ENCODE measurements around the gene ARHGAP22.

The ARHGAP22 gene

GRCh38 chr10:48418189-48418788, 186.6 kb downstream of the ARHGAP22 start:
- no peak for DNase-seq (ENCODE audit: low read depth)

DNA sequence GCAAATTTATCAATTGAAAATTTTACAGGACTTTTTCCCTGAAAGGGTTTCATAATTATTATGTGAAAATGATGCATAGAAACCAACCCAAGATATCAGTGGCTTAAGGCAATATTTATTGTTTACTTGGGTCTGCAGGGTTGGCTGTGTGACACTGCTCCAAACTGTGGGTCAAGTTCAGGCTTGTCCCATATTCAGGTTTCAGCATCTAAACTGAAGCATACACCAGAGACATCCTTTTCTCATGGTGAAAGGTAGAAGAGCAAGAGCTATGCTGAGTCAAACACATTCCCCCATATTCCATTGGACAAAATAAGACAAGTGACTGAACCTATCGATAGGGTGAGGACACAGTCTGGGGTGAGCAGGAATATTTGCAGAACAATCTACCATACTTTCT, 187.5 kb downstream of the ARHGAP22 start:
- no peak for DNase-seq (ENCODE audit: low read depth)

- DNase-seq (ENCODE audit: low read depth), result peak; percentile 44
These were observed 188.2 kb downstream of the ARHGAP22 start for GRCh38 chr10:48416584-48417232.

DNA sequence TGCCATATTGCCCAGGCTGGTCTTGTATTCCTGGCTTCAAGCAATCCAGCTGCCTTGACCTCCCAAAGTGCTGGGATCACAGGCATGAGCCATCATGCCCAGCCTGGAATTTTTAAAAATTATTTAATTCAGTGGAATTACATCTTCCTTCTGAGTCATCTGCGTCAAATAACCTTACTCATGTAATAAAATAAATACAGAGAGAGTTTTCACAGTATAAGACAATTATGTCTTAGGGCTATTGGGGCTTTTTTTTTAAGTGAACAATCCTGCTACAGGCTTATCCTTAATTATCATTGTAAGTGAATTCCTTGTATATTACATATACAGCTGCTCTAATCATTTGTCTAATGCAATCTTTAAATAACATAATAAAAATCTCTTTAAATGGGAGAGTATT, 190.1 kb downstream of the ARHGAP22 start:
- DNase-seq (ENCODE audit: low read depth), result peak; percentile 87

DNA sequence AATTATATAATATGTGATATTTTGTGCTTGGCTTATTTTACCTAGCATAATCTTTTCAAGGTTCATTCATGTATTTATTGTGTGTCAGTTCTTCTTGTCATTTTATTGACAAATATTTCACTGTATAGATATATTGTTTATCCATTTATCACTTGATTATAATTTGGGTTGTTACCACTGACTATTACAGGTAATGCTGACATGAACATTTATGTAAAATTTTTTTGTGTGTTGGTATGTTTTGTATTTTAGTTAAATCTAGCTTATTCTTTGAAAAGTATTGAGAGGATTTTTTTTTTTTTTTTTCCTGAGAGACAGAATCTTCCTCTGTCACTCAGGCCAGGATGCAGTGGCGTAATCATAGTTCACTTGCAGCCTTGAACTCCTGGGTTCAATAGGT, 190.7 kb downstream of the ARHGAP22 start:
- no peak for DNase-seq (ENCODE audit: low read depth)

DNA sequence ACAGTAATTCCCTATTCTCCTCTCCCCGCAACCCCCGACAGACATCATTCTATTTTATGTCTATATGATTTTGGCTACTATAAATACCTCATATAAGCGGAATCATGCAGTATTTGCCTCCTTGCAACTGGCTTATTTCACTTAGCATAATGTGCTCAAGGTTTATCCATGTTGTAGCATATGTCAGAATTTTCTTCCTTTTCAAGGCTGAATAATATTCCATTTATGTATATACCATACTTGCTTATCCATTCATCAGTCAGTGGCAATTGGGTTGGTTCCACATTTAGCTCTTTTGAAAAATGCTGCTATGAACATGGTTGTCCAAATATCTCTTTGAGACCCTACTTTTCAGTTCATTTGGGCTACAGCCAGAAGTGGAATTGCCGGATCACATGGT, 191.9 kb downstream of the ARHGAP22 start:
- DNase-seq (ENCODE audit: low read depth), result no peak

GRCh38 chr10:48412081-48412480, 192.8 kb downstream of the ARHGAP22 start:
- no peak for DNase-seq (ENCODE audit: low read depth)

GRCh38 chr10:48411510-48411909, 193.4 kb downstream of the ARHGAP22 start:
- no peak for DNase-seq (ENCODE audit: low read depth)

- no peak for DNase-seq (ENCODE audit: low read depth)
These were observed 194.4 kb downstream of the ARHGAP22 start for GRCh38 chr10:48410503-48410902.

DNA sequence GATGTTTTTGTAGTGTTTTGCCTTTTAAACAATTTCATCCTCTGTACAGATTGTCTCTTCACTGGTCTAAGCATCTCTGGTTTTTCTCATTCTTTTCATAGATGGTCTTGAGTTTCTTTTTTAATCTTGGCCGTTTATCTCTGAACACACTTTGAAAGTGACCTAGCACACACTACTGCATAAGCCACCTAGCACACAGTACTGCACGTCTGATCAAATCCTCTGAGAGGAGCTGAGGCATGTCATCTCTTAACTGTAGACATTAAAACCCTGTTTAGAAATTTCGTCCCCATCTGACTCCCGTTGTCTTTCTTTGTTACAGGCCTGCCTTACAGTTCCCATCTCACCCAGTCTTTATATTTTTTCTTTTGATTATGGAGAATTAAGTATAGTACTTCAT, 198.2 kb downstream of the ARHGAP22 start:
- no peak for DNase-seq (ENCODE audit: low read depth)

GRCh38 chr10:48406204-48406603, 198.7 kb downstream of the ARHGAP22 start:
- peak; percentile 41 for DNase-seq (ENCODE audit: low read depth)

DNA sequence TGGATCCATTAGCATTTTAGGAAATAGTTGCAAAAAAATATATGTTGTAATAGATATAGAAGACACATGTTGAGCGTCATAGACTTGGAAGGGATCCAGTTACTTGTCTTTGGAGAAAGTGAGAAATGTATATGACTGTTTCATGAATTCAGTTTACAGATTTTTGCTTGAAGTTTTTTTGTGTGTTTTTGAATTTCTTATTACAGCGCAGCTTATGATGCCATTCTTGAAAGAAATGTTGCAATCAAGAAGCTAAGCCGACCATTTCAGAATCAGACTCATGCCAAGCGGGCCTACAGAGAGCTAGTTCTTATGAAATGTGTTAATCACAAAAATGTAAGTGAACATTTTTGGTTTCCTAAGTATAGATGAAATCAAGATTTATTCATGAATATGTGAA, 200.2 kb downstream of the ARHGAP22 start:
- no peak for DNase-seq (ENCODE audit: low read depth)

GRCh38 chr10:48400850-48401220, 204.0 kb downstream of the ARHGAP22 start:
- peak; percentile 44 for DNase-seq (ENCODE audit: low read depth)

GRCh38 chr10:48400129-48400849, 204.6 kb downstream of the ARHGAP22 start:
- peak; percentile 92 for DNase-seq (ENCODE audit: low read depth)

GRCh38 chr10:48399551-48399950, 205.3 kb downstream of the ARHGAP22 start:
- no peak for DNase-seq (ENCODE audit: low read depth)

GRCh38 chr10:48399056-48399541, 205.8 kb downstream of the ARHGAP22 start:
- DNase-seq (ENCODE audit: low read depth), result peak; percentile 33

DNA sequence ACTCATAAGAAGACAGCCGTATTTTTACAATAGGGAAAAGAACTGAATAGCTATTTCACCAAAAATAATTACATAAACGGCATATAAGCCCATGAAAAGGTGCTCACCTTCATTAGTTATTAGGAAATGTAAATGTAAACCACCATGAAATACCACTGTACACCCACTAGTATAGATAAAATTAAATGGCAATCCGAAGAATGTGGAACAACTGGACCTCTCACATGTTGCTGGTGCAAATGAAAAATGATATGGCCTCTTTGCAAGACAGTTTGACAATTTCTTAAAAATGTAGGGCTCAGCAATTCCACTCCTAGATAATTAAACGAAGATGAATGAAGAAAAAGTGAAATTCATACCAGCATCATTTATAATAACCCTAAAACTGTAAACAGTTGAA, 206.6 kb downstream of the ARHGAP22 start:
- DNase-seq (ENCODE audit: low read depth), result no peak
